Vagina (tissue), 2 donors: ENCODE measurements around the gene LILRA2.
"Not testable (repeated sequence)": the region's sequence is repeated elsewhere in the genome, so short reads cannot be mapped to it uniquely, and the experiment has no call there.

Source experiments
- POLR2A ChIP-seq, 2 donors: fragments of 450-650 bp; IDR thresholded peaks; one replicate each; pipeline ENCODE4 v1.6.1; 2017; ENCODE audit warnings: antibody characterized with exemption in 2 of 2, mild to moderate bottlenecking in 2 of 2, moderate library complexity in 2 of 2
- POLR2AphosphoS5 ChIP-seq, 2 donors: sonication (generic); formaldehyde crosslinking; IDR thresholded peaks; one replicate each; pipeline ENCODE4 v1.9.0; 2017; ENCODE audit warnings: antibody characterized with exemption in 2 of 2, mild to moderate bottlenecking in 2 of 2, low read depth in 1 of 2; ENCODE audit not compliant: insufficient read depth in 1 of 2
- TF ChIP-seq, protein P1 (sequence below), 3 experiments: fragments of 450-650 bp in 2 of 3; fragments of 200-600 bp in 1 of 3; sonication (generic) in 1 of 3; IDR thresholded peaks; one replicate each; pipeline ENCODE4 v1.5.1; 2017 to 2019; ENCODE audit warnings: antibody characterized with exemption in 3 of 3, mild to moderate bottlenecking in 2 of 3, moderate library complexity in 2 of 3

DNA sequence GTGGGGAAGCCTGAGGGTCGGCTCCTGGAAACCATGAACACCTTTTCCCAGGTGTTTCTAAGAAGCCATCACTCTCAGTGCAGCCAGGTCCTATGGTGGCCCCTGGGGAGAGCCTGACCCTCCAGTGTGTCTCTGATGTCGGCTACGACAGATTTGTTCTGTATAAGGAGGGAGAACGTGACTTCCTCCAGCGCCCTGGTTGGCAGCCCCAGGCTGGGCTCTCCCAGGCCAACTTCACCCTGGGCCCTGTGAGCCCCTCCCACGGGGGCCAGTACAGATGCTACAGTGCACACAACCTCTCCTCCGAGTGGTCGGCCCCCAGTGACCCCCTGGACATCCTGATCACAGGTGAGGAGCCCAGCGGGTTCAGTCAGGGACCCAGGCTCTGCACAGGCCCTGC, 1.6 kb downstream of the LILRA2 start:
- not testable (repeated sequence) for TF ChIP-seq POLR2A (IDR thresholded peaks at IDR 0.05); POLR2AphosphoS5 (IDR thresholded peaks at IDR 0.05; ENCODE audit: insufficient read depth in 1 of 2, low read depth in 1 of 2)
- TF ChIP-seq, protein P1, sequence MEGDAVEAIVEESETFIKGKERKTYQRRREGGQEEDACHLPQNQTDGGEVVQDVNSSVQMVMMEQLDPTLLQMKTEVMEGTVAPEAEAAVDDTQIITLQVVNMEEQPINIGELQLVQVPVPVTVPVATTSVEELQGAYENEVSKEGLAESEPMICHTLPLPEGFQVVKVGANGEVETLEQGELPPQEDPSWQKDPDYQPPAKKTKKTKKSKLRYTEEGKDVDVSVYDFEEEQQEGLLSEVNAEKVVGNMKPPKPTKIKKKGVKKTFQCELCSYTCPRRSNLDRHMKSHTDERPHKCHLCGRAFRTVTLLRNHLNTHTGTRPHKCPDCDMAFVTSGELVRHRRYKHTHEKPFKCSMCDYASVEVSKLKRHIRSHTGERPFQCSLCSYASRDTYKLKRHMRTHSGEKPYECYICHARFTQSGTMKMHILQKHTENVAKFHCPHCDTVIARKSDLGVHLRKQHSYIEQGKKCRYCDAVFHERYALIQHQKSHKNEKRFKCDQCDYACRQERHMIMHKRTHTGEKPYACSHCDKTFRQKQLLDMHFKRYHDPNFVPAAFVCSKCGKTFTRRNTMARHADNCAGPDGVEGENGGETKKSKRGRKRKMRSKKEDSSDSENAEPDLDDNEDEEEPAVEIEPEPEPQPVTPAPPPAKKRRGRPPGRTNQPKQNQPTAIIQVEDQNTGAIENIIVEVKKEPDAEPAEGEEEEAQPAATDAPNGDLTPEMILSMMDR (IDR thresholded peaks at IDR 0.05): not testable (repeated sequence)
